HCT116 (cell line): ENCODE measurements around the gene LEKR1. TPM values are rescaled to one million over a fixed set of nuclear protein-coding genes. Genes with fewer than 3 reads are reported as not detected.

Experiments
- ATAC-seq: fragments of 200-7000 bp; cut with Tn5 transposase; 2 replicates; pipeline ENCODE4 v1.9.1; 2020; ENCODE audit warnings: mild to moderate bottlenecking, moderate library complexity
- BruUV-seq: library from RNA; stranded (reverse); fragments of 400-500 nt; replicated peaks from 2 replicates; lab custom pipeline; 2021; lab: Mats Ljungman, UMichigan
- CTCF ChIA-PET: fragments of 300-600 bp; sonication (Branson Sonifier 250); formaldehyde crosslinking; loops from one replicate; lab custom pipeline; 2021; ENCODE audit warnings: antibody characterized with exemption; lab: Charles Lee
- POLR2A ChIA-PET: fragments of 300-600, 350-600 bp; sonication (Branson Sonifier 250); formaldehyde crosslinking; loops from one replicate; lab custom pipeline; 2021; ENCODE audit warnings: antibody characterized with exemption; lab: Charles Lee
- RAD21 ChIA-PET, 2 experiments: fragments of 300-600 bp; sonication (Branson Sonifier 250); formaldehyde crosslinking; loops; one replicate each; lab custom pipeline; 2023; ENCODE audit warnings: low total read pairs in 2 of 2; ENCODE audit not compliant: uncharacterized antibody in 2 of 2, unreplicated experiment in 2 of 2, low non-redundant PET in 1 of 2; lab: Charles Lee
- DNase-seq: peaks from one replicate; pipeline ENCODE4 v3.0.0-alpha.2; 2010; ENCODE audit warnings: low read depth, low spot score
- H2AFZ ChIP-seq: fragments of 200-600 bp; shearing (Covaris generic), sonication (generic); 2 replicates; pipeline ENCODE4 v1.6.1; 2017; ENCODE audit warnings: low read depth, mixed run types, mixed read lengths, antibody characterized with exemption, low read length; ENCODE audit not compliant: poor library complexity, severe bottlenecking
- H3K27ac ChIP-seq: 2 replicates; pipeline ENCODE4 v1.5.1; 2012; ENCODE audit warnings: low read depth, low read length
- H3K27me3 ChIP-seq: fragments of 200-600 bp; sonication (generic); 2 replicates; pipeline ENCODE4 v1.6.1; 2016; ENCODE audit warnings: mixed run types, low read length, mixed read lengths; ENCODE audit not compliant: insufficient read depth
- H3K36me3 ChIP-seq, 2 experiments: fragments of 200-500 bp in 1 of 2; fragments of 200-600 bp in 1 of 2; sonication (Bioruptor generic) in 1 of 2; sonication (generic) in 1 of 2; 2 replicates each; pipeline versions ENCODE4 v1.5.1 to v1.6.1; 2014 to 2016; ENCODE audit warnings: low read length in 2 of 2, inconsistent platforms in 1 of 2, mixed read lengths in 1 of 2, mixed run types in 1 of 2; ENCODE audit not compliant: insufficient read depth in 2 of 2, control insufficient read depth in 1 of 2
- H3K4me1 ChIP-seq, 2 experiments: fragments of 200-600 bp in 1 of 2; sonication (generic) in 1 of 2; 2 replicates each; pipeline versions ENCODE4 v1.5.1 to v1.6.1; 2012 to 2017; ENCODE audit warnings: low read length in 2 of 2, inconsistent platforms in 1 of 2, mild to moderate bottlenecking in 1 of 2, mixed read lengths in 1 of 2, mixed run types in 1 of 2, moderate library complexity in 1 of 2; ENCODE audit not compliant: insufficient read depth in 2 of 2, control insufficient read depth in 1 of 2
- H3K4me2 ChIP-seq: fragments of 200-600 bp; sonication (generic); 2 replicates; pipeline ENCODE4 v1.6.1; 2017; ENCODE audit warnings: mixed run types, low read length, mixed read lengths
- H3K4me3 ChIP-seq, 2 experiments: fragments of 200-600 bp in 1 of 2; sonication (generic) in 1 of 2; replicated peaks in 1 of 2; 2 replicates each; pipeline ENCODE4 v1.5.1; 2011 to 2016; ENCODE audit warnings: low read length in 2 of 2, control low read depth in 1 of 2, low read depth in 1 of 2, mild to moderate bottlenecking in 1 of 2, mixed read lengths in 1 of 2, mixed run types in 1 of 2
- H3K79me2 ChIP-seq: fragments of 200-600 bp; sonication (generic); 2 replicates; pipeline ENCODE4 v1.6.1; 2017; ENCODE audit warnings: mild to moderate bottlenecking, mixed run types, low read length, moderate library complexity, mixed read lengths; ENCODE audit not compliant: insufficient read depth
- H3K9ac ChIP-seq: fragments of 200-600 bp; sonication (generic); 2 replicates; pipeline ENCODE4 v1.6.1; 2016; ENCODE audit warnings: low read length, mixed read lengths
- H3K9me2 ChIP-seq: fragments of 200-600 bp; sonication (generic), shearing (Covaris generic); 2 replicates; pipeline ENCODE4 v1.6.1; 2017; ENCODE audit warnings: mixed run types, mild to moderate bottlenecking, moderate library complexity; ENCODE audit not compliant: insufficient read depth
- H3K9me3 ChIP-seq, 2 experiments: fragments of 200-500 bp in 1 of 2; fragments of 200-600 bp in 1 of 2; sonication (Bioruptor generic) in 1 of 2; sonication (generic) in 1 of 2; 2 replicates each; pipeline ENCODE4 v1.6.1; 2014 to 2017; ENCODE audit warnings: low read length in 2 of 2, mixed read lengths in 2 of 2, inconsistent platforms in 1 of 2, low read depth in 1 of 2, mild to moderate bottlenecking in 1 of 2, mixed run types in 1 of 2, moderate library complexity in 1 of 2; ENCODE audit not compliant: control insufficient read depth in 1 of 2, insufficient read depth in 1 of 2
- H4K20me1 ChIP-seq: fragments of 200-600 bp; sonication (generic), shearing (Covaris generic); 2 replicates; pipeline ENCODE4 v1.6.1; 2017; ENCODE audit warnings: mixed run types, mild to moderate bottlenecking, moderate library complexity; ENCODE audit not compliant: insufficient read depth
- EGR1 ChIP-seq: IDR thresholded peaks from 2 replicates; pipeline ENCODE4 v1.6.1; 2012; ENCODE audit warnings: low read depth
- ELF1 ChIP-seq: IDR thresholded peaks from 2 replicates; pipeline ENCODE4 v1.6.1; 2012; ENCODE audit warnings: low read depth, borderline replicate concordance
- EZH2 ChIP-seq: fragments of 200-600 bp; sonication (generic); IDR thresholded peaks from 2 replicates; pipeline ENCODE4 v1.6.1; 2017; ENCODE audit warnings: antibody characterized with exemption, mixed run types
- TCF7L2 ChIP-seq: IDR thresholded peaks from 2 replicates; pipeline ENCODE4 v1.7.0; 2011; ENCODE audit warnings: borderline replicate concordance, inconsistent platforms; ENCODE audit not compliant: insufficient read depth, insufficient read length; ENCODE audit errors: extremely low read depth
- intact Hi-C: fragments of 100-400 bp; cut with micrococcal nuclease; formaldehyde crosslinking; loops from 2 replicates; pipeline ENCODE4 v1.10.0; 2022
- total RNA-seq: library from RNA; stranded (reverse); gene quantifications from one replicate; pipeline ENCODE4 v1.2.1, GENCODE V29; 2021; ENCODE audit not compliant: unreplicated experiment
- TF ChIP-seq, protein P1 (sequence below): IDR thresholded peaks from 2 replicates; pipeline ENCODE4 v1.6.1; 2012
- TF ChIP-seq, protein P2 (sequence below): IDR thresholded peaks from 2 replicates; pipeline ENCODE4 v1.6.1; 2012; ENCODE audit warnings: low read depth

Gene LEKR1
- total RNA-seq, 1 experiment from 2014 or later = 2.1 TPM

DNA sequence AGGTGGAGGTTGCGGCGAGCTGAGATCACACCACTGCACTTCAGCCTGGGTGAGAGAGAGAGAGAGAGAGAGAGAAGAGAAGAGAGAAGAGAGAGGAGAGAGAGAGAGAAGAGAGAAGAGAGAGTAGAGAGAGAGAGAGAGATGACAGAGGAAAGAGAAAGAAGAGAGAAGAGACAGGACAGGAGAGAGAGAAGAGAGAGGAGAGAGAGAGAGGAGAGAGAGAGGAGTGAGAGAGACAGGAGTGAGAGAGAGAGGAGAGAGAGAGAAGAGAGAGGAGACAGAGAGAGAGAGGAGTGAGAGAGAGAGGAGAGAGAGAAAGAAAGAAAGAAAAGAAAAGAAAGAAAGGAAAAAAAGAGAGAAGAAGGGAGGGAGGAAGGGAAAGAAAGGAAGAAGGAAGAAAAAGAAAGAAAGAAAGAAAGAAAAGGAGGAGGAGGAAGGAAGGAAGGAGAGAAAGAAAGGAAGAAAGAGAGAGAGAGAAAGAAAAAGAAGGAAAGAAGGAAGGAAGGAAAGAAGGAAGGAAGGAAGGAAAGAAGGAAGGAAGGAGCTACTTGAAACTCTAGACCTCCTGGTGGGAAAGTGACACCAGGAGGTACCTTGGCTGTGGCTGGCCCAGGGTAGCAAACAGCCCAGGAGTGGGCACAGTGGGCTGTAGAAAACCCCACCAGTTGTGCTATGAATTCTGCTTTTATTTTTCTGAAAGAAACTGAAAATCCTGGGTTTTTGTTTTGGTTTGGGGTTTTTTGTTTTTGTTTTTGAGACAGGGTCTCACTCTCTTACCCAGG is 245.8 kb downstream of the LEKR1 start:
- ATAC-seq = no peak
- no peak overlapping the region for H3K4me2 ChIP-seq
- H3K9ac ChIP-seq = no peak overlapping the region
- no TSS peak for BruUV-seq
- no peaks in the 10 kb centered on the region for H3K9me3 ChIP-seq
- no peaks in the 10 kb centered on the region for H3K4me1 ChIP-seq
- no peak overlapping the region for H2AFZ ChIP-seq
- no peaks in the 10 kb centered on the region for H3K36me3 ChIP-seq
- intact Hi-C loops = no loop called here
- CTCF ChIA-PET = no interaction called here
- H3K4me3 ChIP-seq = no peak overlapping the region
- POLR2A ChIA-PET = no interaction called here
- no peak for TF ChIP-seq EZH2
- TF ChIP-seq, protein P1, sequence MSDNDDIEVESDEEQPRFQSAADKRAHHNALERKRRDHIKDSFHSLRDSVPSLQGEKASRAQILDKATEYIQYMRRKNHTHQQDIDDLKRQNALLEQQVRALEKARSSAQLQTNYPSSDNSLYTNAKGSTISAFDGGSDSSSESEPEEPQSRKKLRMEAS = no peak
- no peak for TF ChIP-seq TCF7L2
- TF ChIP-seq, protein P2, sequence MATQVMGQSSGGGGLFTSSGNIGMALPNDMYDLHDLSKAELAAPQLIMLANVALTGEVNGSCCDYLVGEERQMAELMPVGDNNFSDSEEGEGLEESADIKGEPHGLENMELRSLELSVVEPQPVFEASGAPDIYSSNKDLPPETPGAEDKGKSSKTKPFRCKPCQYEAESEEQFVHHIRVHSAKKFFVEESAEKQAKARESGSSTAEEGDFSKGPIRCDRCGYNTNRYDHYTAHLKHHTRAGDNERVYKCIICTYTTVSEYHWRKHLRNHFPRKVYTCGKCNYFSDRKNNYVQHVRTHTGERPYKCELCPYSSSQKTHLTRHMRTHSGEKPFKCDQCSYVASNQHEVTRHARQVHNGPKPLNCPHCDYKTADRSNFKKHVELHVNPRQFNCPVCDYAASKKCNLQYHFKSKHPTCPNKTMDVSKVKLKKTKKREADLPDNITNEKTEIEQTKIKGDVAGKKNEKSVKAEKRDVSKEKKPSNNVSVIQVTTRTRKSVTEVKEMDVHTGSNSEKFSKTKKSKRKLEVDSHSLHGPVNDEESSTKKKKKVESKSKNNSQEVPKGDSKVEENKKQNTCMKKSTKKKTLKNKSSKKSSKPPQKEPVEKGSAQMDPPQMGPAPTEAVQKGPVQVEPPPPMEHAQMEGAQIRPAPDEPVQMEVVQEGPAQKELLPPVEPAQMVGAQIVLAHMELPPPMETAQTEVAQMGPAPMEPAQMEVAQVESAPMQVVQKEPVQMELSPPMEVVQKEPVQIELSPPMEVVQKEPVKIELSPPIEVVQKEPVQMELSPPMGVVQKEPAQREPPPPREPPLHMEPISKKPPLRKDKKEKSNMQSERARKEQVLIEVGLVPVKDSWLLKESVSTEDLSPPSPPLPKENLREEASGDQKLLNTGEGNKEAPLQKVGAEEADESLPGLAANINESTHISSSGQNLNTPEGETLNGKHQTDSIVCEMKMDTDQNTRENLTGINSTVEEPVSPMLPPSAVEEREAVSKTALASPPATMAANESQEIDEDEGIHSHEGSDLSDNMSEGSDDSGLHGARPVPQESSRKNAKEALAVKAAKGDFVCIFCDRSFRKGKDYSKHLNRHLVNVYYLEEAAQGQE = no peak
- no peak for TF ChIP-seq EGR1
- TF ChIP-seq ELF1 = no peak
- no peaks in the 10 kb centered on the region for H3K9me2 ChIP-seq
- no peaks in the 10 kb centered on the region for H3K27me3 ChIP-seq
- H3K79me2 ChIP-seq = no peaks in the 10 kb centered on the region
- RAD21 ChIA-PET = no interaction called here
- no peak for DNase-seq
- no peak overlapping the region for H3K27ac ChIP-seq
- H4K20me1 ChIP-seq = no peaks in the 10 kb centered on the region
